ENCODE results near the gene VPS13D. TPM values are rescaled to one million over a fixed set of nuclear protein-coding genes. Genes with fewer than 3 reads are reported as not detected.
A peak's percentile ranks its signal among the peaks of the same experiment; 100 is the strongest.
"Not testable (repeated sequence)": the region's sequence is repeated elsewhere in the genome, so short reads cannot be mapped to it uniquely, and the experiment has no call there.

Gene VPS13D
- total RNA-seq, 1 experiment from 2014 or later: 13.6 TPM

DNA sequence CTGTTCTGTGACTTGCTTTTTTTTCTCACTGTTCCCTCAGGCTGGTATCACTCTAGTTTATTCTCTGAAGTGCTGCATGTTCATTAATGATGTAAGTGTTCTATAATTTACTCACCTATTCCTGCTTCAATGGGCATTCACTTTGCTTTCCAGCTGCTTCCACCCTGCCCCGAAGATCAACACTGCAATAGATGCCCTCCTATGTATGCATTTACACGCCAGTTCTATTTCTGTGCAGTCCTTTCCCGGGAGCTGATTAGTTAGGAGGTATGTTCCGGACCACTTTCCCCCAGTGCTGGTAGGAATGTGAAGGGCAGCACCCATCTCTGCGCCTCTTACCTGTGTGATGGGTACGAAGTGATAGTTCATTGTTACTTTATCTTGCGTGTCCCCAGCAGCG, 284.8 kb downstream of the VPS13D start:
- DNase-seq (ENCODE audit: low read depth): no peak

DNA sequence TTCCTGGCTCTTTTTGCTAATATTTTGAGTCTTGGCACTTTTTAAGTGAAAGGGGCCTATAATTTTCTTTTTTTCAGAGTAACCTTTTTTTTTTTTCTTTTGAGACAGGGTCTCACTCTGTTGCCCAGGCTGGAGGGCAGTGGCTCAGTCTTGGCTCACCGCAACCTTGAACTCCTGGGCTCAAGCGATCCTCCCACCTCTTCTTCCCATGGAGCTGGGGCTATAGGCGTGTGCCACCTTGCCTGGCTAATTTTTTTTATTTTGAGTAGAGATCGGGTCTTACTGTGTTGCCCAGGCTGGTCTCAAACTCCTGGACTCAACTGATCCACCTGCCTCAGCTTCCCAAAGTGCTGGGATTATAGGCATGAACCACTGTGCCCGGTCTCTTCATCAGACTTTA, 285.4 kb downstream of the VPS13D start:
- no peak for DNase-seq (ENCODE audit: low read depth)

DNA sequence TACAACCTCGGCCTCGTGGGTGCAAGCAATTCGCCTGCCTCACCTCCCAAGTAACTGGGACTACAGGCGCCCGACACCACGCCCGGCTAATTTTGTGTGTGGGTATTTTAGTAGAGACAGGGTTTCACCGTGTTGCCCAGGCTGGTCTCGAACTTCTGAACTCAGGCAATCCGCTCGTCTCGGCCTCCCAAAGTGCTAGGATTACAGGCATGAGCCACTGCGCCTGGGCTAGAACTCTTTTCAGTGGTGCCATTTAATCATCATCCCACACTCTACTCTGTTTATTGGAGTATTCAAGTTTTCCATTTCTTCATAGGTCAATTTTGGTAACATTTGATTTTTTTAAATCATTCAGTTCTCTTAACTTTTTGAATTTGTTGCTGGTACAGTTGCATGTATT, 286.9 kb downstream of the VPS13D start:
- no peak for DNase-seq (ENCODE audit: low read depth)

DNA sequence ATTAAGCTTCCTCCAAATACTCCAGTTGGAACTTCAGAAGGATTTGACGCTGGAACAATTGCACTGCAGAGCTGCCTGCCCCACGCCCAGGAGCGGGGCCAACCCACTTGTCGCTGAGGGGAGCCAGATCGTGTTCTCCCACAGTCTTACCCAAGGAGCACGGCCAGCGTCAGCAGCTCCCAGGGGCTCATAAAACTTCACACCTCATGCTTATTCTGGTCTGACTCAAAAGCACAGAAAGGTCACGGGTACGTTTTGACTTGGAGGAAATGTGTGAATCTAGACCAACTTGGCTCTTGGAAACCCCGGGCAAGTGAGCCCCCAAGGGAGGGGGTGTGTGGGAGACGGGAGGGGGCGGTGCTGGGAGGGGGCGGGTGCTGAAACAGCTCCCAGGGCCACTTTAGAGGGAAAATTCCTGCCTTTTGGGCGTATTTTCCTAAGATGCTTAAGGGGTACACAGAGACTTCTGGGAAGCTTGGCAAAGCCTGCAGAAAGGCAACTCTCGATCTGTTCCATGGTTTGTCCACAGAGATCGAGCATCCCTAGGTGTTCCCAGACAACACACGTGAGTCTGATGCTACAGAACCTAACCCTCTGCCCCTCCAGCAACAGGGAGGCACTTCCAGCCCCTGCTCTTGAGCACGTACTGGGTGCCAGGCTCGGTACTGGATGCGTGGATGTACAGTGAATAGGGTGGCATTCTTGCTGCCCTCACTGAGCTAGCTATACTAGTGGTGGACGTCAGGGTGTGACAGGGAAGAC, 289.3 kb downstream of the VPS13D start:
- no peak for DNase-seq (ENCODE audit: low read depth)

DNA sequence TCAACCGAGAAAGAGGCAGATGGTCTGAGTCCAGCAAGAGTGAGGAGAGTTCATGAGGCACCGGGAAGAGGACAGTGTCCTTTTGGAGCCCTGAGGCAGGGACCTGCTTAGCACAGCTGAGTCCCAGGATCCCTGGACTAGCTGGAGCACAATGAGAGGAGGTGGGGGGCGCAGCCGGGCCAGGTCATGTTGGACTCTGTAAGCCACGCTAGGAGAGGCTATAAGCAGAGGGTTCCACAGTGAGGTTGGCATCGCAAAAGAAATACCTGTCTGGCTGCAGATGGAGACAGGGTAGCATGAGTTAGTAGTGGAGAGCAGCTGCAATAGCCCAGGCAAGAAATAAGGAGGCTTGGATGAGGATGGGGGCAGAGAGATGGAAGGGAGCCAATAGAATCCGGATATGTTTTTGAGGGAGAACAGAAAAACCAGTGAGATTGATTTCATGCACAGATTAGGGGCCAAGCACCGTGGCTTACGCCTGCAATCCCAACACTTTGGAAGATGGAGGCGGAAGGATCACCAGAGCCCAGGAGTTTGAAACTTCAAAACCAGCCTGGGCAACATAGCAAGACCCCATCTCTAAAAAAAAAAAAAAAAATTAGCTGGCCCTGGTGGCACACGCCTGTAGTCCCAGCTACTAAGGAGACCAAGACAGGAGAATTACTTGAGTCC, 290.0 kb downstream of the VPS13D start:
- DNase-seq (ENCODE audit: low read depth): no peak

DNA sequence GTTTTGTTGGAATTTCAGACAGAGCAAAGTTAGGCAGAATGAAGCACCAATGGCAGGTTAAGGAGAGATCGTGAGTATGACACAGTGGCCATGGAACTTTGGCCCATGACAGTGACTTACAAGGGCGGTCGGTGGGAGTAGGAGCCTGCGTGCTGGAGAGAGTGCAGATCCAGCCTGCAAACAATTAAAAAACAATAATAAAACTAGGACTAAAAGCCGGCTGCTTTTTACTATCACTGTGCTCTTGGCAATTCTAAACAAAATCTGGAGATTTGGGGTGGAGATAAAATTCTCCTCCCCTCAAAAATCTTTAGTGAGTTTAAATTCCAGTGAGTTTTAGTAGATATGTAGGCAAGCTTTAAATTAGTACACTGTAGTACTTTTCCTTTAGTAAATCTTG, 291.3 kb downstream of the VPS13D start:
- DNase-seq (ENCODE audit: low read depth): no peak

DNA sequence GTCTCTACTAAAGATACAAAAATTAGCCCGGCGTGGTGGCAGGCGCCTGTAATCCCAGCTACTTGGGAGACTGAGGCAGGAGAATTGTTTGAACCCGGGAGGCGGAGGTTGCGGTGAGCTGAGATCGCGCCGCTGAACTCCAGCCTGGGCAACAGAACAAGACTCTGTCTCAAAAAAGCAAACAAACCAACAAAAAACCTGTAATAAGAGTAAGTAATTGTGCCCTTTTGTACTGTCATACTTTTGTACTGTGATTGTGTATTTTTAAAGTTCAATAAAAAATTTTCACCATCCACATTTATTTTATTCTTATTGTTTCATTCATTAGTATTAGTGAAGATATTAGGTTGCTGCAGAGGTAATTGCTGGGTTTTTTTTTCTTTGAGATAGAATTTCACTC, 292.9 kb downstream of the VPS13D start:
- DNase-seq (ENCODE audit: low read depth): not testable (repeated sequence)

DNA sequence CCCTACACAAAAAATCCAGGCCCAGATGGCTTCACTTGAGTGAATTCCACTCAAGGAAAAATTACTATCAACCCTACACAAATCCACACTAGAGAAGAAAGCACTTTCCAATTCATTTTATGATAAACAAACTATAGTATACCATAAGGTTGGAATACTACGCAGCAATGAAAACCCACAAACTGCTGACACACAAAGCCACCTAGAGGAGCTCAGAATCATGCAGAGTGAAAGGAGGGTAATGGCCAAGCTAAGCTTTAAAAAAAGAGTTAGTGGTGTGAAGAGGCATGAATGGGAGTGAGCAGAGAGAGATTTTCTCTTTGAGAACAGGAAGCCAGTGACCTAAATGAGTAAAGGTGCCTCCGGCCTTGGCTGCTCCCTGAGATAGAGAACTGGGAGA, 294.4 kb downstream of the VPS13D start:
- no peak for DNase-seq (ENCODE audit: low read depth)

DNA sequence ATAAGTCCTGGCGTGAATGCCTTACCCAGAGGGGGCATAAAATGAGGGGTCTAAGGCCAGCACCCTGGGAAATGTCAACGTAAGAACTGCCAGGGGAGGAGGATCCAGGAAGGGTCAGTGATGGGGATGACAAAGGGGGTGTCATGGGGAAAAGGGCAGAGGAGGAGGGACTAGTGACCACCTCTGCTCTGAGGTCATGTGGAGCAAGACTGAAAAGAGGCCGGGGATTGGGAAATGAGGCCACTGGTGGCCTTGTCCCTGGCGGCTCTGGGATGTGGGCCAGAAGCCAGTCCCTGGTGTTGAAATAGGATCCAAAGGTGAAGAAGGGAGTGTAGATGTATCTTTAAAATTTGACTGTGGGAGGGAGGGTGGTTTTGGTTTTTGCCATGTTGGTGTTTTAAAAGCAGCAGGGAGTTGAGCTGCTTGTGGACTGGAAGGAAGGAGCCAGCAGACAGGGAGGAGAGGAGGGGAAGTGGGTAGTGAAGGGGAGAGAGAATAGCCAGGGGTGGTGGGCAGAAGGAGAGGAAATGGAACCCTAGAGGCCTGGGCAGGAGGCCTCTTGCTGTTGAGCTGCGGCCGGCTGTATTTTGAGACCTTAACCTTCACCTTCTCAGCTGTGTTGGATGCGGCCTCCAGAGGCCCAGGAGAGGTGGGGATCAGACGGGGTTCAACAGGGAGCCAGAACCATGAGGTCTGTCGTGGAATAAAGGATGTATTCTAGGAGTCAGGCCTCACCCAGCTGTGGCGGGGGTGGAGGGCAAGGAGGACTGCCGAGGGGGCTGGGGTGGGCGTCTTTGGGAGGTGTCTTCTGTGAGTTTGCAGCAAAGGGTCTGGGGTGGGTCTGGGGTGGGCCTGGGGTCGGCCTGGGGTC, 295.7 kb downstream of the VPS13D start:
- DNase-seq (ENCODE audit: low read depth): peak; percentile 48

DNA sequence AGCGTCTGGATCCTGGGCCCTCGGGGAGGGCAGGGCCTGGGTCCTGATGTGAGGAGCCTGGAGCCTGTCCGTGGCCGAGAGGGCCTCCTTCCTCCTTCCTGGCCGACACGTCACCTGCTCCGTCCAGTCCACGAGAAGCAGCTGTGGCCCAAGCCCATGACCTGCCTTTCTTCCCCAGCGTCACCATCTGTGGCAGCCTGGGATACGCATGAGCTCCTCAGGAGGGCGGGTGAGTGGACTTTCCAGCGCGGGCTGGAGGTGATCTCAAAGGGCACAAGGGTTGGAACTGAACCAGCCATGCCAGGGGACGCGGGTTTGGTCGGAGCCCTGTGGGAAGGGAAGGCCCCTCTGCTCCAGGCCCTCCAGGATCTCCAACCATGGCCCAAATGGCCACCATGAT, 297.7 kb downstream of the VPS13D start:
- DNase-seq (ENCODE audit: low read depth): no peak

DNA sequence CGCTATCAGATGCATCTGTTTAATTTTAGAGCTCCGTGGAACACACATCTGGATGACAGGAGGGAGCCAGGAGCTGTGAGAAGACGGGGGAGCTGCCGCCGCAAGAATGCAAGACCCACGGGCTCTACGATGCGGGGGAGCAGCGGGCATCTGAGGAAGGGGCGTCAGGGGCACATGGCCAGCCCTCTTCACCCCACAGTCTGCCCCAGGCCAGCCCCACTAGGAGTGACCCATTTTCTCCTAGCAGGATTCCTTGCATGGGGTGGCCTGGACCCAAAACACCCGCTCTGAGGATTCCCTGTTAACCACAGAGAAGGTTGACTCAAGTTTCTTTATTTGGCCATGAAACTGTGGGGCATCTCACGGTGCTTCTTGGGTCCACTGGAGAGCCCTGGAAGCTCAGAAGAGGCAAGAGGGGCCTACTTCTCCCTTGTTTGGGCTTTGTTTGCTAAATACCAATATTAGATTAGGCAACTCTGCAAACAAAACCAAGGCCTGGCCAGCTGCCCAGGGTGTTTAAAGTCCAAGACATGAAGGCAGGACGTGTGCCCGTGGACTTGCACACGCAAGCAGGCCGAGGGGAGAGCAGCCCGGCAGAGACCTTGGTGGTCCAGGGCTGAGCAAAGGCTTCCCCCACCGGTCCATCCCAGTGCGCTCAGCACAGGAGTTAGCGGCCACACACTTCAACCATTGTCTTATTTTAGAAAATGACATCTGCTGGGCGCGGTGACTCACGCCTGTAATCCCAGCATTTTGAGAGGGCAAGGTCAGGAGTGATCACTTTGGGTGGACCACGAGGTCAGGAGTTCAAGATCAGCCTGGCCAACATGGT, 298.4 kb downstream of the VPS13D start:
- DNase-seq (ENCODE audit: low read depth): peak; percentile 86

DNA sequence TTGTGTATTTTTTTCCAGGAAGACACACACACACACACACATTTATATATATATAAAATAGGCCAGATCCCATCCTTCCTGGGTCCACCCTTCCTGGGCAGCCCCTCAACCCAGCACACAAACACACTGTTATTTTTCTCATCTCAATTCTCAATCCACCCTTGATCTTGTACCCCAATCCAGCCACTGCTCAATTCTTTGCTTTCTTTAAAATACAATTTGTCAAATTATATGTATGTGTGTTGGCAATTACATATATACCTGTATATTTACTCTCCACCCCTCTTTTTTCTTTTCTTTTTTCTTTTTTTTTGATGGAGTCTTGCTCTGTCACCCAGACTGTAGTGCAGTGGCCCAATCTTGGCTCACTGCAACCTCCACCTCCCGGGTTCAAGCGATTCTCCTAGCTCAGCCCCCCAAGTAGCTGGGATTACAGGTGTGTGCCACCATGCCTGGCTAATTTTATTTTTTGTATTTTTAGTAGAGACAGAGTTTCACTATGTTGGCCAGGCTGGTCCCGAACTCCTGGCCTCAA, 299.9 kb downstream of the VPS13D start:
- DNase-seq (ENCODE audit: low read depth): no peak

DNA sequence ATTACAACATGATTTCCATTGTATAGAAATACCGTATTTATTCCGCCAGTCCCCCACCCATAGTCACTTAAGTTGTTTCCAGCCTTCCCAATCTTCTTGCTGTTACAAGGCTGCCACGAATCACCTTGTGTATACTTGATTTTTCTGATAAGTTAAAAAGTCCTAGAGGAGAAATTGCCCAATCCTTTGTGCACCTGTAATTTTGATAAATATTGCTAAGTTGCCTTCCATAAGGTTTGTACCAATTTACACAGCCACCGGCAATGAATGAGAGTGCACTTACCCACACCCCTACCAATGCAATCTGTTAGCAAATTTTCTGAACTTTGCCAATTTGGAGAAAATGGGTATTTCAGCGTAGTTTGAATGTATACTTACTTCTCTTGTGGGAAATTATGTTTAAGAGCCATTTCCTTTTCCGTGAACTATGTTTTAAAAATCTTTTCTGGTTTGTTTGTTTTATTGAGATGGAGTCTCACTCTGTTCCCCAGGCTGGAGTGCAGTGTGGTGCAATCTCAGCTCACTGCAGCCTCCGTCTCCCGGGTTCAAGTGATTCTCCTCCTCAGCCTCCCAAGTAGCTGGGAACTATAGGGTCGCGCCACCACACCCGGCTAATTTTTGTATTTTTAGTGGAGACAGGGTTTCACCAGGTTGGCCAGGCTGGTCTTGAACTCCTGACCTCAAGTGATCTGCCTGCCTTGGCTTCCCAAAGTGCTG, 300.8 kb downstream of the VPS13D start:
- DNase-seq (ENCODE audit: low read depth): no peak

DNA sequence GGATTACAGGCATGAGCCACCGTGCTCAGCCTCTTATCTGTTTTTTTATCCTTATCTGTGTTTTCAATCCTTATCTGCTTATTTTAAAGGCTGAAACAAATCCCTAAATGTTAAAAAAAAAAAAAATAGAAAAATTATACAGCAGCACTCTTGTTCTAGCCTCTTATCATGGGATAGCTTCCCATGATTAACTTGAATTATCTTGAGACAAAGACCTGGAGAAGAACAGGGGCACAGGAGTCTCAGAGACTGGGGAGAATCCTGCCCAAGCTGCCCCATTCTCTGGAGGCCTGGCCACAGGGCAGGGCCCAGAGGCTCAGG, 301.3 kb downstream of the VPS13D start:
- no peak for DNase-seq (ENCODE audit: low read depth)

DNA sequence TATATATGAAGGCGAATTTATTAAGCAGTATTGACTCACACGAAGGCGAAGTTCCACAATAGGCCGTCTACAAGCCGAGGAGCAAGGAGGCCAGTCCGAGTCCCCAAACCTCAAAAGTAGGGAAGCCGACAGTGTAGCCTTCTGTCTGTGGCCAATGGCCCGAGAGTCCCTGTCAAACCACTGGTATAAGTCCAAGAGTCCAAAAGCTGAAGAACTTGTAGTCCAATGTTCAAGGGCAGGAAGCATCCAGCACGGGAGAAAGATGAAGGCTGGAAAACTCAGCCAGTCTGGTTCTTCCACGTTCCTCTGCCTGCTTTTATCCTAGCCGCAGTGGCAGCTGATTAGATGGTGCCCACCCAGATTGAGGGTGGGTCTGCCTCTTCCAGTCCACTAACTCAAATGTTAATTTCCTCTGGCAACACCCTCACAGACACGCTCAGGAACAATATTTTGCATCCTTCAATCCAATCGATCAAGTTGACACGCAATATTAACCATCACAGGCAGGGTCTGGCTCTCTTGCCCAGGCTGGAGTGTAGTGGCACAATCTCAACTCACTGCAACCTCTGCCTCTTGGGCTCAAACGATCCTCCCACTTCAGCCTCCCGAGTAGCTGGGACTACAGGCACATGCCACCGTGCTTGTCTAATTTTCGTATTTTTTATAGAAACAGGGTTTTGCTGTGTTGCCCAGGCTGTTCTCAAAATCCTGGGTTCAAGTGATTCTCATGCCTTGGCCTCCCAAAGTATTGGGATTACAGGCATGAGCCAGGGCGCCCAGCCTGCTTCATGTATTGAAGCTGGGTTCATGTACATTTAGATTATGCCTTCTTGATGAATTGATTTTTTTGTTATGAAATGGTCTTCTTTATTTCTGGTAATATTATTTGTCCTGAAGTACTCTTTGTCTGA, 302.8 kb downstream of the VPS13D start:
- DNase-seq (ENCODE audit: low read depth): no peak

DNA sequence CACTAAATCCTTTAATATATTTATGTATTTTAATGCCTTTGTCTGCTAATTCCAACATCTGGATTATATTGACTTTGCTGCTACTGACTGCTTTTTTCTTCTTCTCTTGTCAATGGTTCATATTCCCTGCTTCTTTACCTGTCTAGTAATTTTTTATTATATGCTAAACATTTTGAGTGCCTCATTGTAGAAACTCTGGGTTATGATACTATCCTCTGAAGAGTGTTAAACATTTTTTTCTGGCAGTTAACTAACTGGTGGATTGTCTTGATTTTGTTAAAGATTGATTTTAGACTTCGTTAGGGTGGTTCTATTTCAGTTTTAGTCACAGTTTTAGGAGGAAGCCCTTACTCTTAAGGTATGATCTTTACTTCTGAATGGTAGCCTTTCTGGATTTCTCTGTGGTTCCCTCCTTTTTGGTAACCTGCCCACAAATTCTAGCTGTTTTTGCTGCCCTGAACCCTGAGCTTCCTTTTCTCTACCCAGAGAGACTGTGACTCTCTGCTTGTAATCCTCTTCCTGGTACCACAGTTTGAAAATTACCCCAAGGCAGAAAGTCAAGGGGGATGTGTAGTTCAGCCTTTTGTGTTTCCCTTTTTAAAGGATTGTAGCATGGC, 306.3 kb downstream of the VPS13D start:
- no peak for DNase-seq (ENCODE audit: low read depth)

DNA sequence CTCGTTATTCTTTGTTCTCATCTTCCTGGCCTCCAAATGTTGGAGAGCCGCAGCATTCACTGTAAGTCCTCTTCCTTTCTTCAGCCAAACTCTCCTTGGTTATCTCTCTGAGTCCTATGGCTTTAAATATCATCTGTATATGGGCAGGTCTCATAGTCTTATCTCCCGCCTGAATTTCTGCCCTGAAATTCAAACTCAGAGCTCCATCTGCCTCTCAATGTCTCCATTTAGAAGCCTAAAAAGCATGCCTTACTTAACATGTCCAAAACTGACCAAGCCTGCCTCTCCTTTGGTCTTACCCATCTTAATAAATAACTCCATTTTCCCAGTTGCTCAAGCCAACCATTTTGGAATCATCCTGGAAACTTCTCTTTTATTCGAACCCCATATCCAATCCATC, 307.5 kb downstream of the VPS13D start:
- DNase-seq (ENCODE audit: low read depth): no peak

DNA sequence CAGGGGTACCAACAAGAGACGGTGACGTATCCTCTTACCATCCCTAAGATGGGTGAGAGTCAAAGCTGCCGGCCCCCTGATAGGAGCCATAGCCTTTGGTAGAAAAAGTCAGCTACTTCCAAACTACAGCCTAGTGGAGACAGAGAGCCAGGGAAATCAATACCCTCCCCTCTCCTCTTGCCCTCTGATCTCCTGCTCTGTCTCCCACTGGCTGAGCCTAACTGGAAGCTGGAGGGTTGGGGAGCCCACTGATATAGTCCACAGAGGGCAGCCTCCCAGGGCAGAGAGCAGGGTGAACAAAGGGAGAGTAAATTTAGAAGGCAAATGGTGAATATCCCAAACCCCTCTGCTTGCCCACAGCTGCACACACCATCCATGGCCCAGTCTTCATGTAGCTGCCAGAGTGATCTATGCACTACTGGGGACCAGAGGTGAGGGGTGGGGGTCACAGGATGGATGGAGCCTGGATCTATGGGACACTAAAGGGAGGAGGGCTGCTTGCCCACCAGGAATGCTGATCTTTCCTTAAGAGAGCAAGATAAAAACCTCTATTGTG, 308.2 kb downstream of the VPS13D start:
- no peak for DNase-seq (ENCODE audit: low read depth)

DNA sequence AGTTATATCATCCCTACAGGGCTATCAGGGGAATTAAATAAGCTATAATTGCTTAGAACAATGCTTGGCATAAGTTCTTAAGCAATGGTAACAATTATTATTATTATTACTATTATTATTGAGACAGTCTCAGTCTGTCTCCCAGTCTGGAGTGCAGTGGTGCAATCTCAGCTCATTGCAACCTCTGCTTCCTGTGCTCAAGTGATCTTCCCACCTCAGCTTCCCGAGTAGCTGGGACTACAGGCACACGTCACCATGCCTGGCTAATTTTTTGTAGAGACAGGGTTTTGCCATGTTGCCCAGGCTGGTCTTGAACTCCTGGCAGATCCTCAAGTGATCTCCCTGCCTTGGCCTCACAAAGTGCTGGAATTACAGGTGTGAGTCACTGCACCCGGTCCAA, 308.7 kb downstream of the VPS13D start:
- not testable (repeated sequence) for DNase-seq (ENCODE audit: low read depth)
